HL-60 (cell line): ENCODE results near the gene BABAM2.

Experiments used
- POLR2AphosphoS5 ChIP-seq: IDR thresholded peaks from 2 replicates; pipeline ENCODE4 v1.6.1; 2012; ENCODE audit warnings: low read depth
- TF ChIP-seq, protein P1 (sequence below): IDR thresholded peaks from one replicate; pipeline ENCODE4 v1.5.1; 2011; ENCODE audit warnings: low read length, control low read depth, inconsistent platforms; ENCODE audit not compliant: insufficient read depth
- TF ChIP-seq, protein P2 (sequence below): IDR thresholded peaks from 2 replicates; pipeline ENCODE4 v1.6.1; 2012; ENCODE audit warnings: low read depth; ENCODE audit not compliant: insufficient replicate concordance

DNA sequence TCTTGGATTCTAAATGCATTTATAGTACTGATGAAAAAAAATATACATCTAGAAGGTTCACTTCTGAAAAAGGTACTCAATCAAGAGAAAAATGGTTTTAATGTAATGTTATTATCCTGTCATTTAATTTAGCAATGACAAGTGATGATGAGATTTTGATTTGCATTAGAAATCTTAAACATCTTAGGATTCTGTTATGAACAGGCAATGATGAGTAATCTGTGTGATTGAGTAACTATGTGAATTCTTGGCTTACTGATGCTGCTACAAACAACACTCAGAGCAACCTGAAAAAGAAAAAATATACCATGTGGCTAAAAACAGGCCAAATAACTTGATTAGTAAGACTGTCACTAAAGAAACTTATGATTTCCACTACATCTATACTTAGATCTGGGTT lies 30.4 kb upstream of the BABAM2 start:
- TF ChIP-seq, protein P1, sequence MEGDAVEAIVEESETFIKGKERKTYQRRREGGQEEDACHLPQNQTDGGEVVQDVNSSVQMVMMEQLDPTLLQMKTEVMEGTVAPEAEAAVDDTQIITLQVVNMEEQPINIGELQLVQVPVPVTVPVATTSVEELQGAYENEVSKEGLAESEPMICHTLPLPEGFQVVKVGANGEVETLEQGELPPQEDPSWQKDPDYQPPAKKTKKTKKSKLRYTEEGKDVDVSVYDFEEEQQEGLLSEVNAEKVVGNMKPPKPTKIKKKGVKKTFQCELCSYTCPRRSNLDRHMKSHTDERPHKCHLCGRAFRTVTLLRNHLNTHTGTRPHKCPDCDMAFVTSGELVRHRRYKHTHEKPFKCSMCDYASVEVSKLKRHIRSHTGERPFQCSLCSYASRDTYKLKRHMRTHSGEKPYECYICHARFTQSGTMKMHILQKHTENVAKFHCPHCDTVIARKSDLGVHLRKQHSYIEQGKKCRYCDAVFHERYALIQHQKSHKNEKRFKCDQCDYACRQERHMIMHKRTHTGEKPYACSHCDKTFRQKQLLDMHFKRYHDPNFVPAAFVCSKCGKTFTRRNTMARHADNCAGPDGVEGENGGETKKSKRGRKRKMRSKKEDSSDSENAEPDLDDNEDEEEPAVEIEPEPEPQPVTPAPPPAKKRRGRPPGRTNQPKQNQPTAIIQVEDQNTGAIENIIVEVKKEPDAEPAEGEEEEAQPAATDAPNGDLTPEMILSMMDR, result no peak
- TF ChIP-seq POLR2AphosphoS5, result no peak
- TF ChIP-seq, protein P2, sequence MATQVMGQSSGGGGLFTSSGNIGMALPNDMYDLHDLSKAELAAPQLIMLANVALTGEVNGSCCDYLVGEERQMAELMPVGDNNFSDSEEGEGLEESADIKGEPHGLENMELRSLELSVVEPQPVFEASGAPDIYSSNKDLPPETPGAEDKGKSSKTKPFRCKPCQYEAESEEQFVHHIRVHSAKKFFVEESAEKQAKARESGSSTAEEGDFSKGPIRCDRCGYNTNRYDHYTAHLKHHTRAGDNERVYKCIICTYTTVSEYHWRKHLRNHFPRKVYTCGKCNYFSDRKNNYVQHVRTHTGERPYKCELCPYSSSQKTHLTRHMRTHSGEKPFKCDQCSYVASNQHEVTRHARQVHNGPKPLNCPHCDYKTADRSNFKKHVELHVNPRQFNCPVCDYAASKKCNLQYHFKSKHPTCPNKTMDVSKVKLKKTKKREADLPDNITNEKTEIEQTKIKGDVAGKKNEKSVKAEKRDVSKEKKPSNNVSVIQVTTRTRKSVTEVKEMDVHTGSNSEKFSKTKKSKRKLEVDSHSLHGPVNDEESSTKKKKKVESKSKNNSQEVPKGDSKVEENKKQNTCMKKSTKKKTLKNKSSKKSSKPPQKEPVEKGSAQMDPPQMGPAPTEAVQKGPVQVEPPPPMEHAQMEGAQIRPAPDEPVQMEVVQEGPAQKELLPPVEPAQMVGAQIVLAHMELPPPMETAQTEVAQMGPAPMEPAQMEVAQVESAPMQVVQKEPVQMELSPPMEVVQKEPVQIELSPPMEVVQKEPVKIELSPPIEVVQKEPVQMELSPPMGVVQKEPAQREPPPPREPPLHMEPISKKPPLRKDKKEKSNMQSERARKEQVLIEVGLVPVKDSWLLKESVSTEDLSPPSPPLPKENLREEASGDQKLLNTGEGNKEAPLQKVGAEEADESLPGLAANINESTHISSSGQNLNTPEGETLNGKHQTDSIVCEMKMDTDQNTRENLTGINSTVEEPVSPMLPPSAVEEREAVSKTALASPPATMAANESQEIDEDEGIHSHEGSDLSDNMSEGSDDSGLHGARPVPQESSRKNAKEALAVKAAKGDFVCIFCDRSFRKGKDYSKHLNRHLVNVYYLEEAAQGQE, result no peak
